ENCODE data around the gene TUT1.
A peak's percentile ranks its signal among the peaks of the same experiment; 100 is the strongest.
"Not testable (repeated sequence)": the region's sequence is repeated elsewhere in the genome, so short reads cannot be mapped to it uniquely, and the experiment has no call there.

TUT1 gene

GRCh38 chr11:62605467-62605866 is 14.1 kb upstream of the TUT1 start:
- DNase-seq (ENCODE audit: low read depth in 3 of 3, low spot score in 1 of 3) = no peak

- no peak for DNase-seq (ENCODE audit: low read depth in 3 of 3, low spot score in 1 of 3)
Measured at GRCh38 chr11:62604460-62605120, 13.3 kb upstream of the TUT1 start.

- no peak for DNase-seq (ENCODE audit: low read depth in 3 of 3, low spot score in 1 of 3)
Measured at GRCh38 chr11:62603776-62604299, 12.5 kb upstream of the TUT1 start.

GRCh38 chr11:62603072-62603408 is 11.7 kb upstream of the TUT1 start:
- no peak for DNase-seq (ENCODE audit: low read depth in 3 of 3, low spot score in 1 of 3)

- no peak for DNase-seq (ENCODE audit: low read depth in 3 of 3, low spot score in 1 of 3)
Measured at GRCh38 chr11:62602141-62603071, 11.1 kb upstream of the TUT1 start.

GRCh38 chr11:62601372-62602140 is 10.2 kb upstream of the TUT1 start, which contains the start of gene MTA2:
TSS of gene MTA2 (minus strand) at chr11:62601865. CDS start at chr11:62601450, 415 bp downstream.
- DNase-seq (ENCODE audit: low read depth in 3 of 3, low spot score in 1 of 3) = peak; percentile 97 to 99 (median 99)

- DNase-seq (ENCODE audit: low read depth in 3 of 3, low spot score in 1 of 3) = no peak
Measured at GRCh38 chr11:62601122-62601371, 9.7 kb upstream of the TUT1 start.

- no peak for DNase-seq (ENCODE audit: low read depth in 3 of 3, low spot score in 1 of 3)
Measured at GRCh38 chr11:62600367-62601121, 9.2 kb upstream of the TUT1 start.

- no peak for DNase-seq (ENCODE audit: low read depth in 3 of 3, low spot score in 1 of 3)
Measured at GRCh38 chr11:62599901-62600300, 8.6 kb upstream of the TUT1 start.

- DNase-seq (ENCODE audit: low read depth in 3 of 3, low spot score in 1 of 3) = peak; percentile 84 to 94 (median 89)
Measured at GRCh38 chr11:62599069-62599696, 7.9 kb upstream of the TUT1 start.

GRCh38 chr11:62595124-62595523 is 3.8 kb upstream of the TUT1 start:
- no peak for DNase-seq (ENCODE audit: low read depth in 3 of 3, low spot score in 1 of 3)

- DNase-seq (ENCODE audit: low read depth in 3 of 3, low spot score in 1 of 3) = peak; percentile 52 to 59 (median 56)
Measured at GRCh38 chr11:62593434-62594044, 2.2 kb upstream of the TUT1 start.

GRCh38 chr11:62592989-62593421 is 1.7 kb upstream of the TUT1 start:
- no peak for DNase-seq (ENCODE audit: low read depth in 3 of 3, low spot score in 1 of 3)

- no peak for DNase-seq (ENCODE audit: low read depth in 3 of 3, low spot score in 1 of 3)
Measured at GRCh38 chr11:62592146-62592815, 958 bp upstream of the TUT1 start.

GRCh38 chr11:62588966-62589637 is 2.2 kb downstream of the TUT1 start:
- DNase-seq (ENCODE audit: low read depth in 3 of 3, low spot score in 1 of 3) = no peak

GRCh38 chr11:62585356-62585755 is 6.0 kb downstream of the TUT1 start:
- not testable (repeated sequence) for DNase-seq (ENCODE audit: low read depth in 3 of 3, low spot score in 1 of 3)

- not testable (repeated sequence) for DNase-seq (ENCODE audit: low read depth in 3 of 3, low spot score in 1 of 3)
Measured at GRCh38 chr11:62581735-62582134, 9.6 kb downstream of the TUT1 start.

- no peak for DNase-seq (ENCODE audit: low read depth in 3 of 3, low spot score in 1 of 3)
Measured at GRCh38 chr11:62580959-62581715, 10.2 kb downstream of the TUT1 start.

All from stimulated activated CD4-positive, alpha-beta T cell treated with anti-CD3 and anti-CD28 coated beads, TNF-alpha, amount 100 ng/mL, for 1 hour (primary cell).